K562 (cell line): ENCODE results near the gene ADCY4. TPM values are rescaled to one million over a fixed set of nuclear protein-coding genes. Genes with fewer than 3 reads are reported as not detected.

ENCODE experiments used
- ATAC-seq: fragments of 200-7000 bp; cut with Tn5 transposase; 3 replicates; pipeline ENCODE4 v1.9.1; 2020; ENCODE audit warnings: moderate library complexity
- BruUV-seq: library from RNA; stranded (reverse); fragments of 400-500 nt; replicated peaks from 2 replicates; lab custom pipeline; 2021; lab: Mats Ljungman, UMichigan
- CTCF ChIA-PET: fragments of 300-600 bp; formaldehyde crosslinking; extraction: SDS; loops from one replicate; lab custom pipeline; 2021; ENCODE audit warnings: low intra/inter-chr PET ratio; lab: Yijun Ruan, JAX
- POLR2A ChIA-PET: fragments of 300-600, 350-650 bp; sonication (Branson Sonifier 250); formaldehyde crosslinking; extraction: SDS; loops from one replicate; lab custom pipeline; 2021; ENCODE audit warnings: antibody characterized with exemption, inconsistent platforms; lab: Yijun Ruan, JAX
- DNase-seq, 4 experiments: peaks; one replicate each; pipeline versions ENCODE4 v3.0.0 to v3.0.0-alpha.2; 2011 to 2018; ENCODE audit warnings: low spot score in 3 of 4, mixed read lengths in 3 of 4; ENCODE audit errors: extremely low read depth in 1 of 4
- FAIRE-seq: peaks from 2 replicates; lab custom pipeline; 2011; peaks lifted over from hg19 to GRCh38; lab: Jason Lieb, UNC
- H2AFZ ChIP-seq: 2 replicates; pipeline ENCODE4 v1.6.0; 2011; ENCODE audit warnings: low read depth, low read length, control low read depth, inconsistent platforms
- H3K27ac ChIP-seq: fragments of 200-600 bp; 3 replicates; pipeline ENCODE4 v1.8.0; 2011; ENCODE audit warnings: low read depth, mild to moderate bottlenecking, control low read depth, inconsistent platforms, low read length, moderate library complexity, mixed read lengths; ENCODE audit errors: extremely low read depth
- H3K27me3 ChIP-seq, 2 experiments: fragments of 300-600 bp in 1 of 2; 2 replicates in 1 of 2; 3 replicates in 1 of 2; pipeline versions ENCODE4 v1.6.0 to v1.8.0; 2011; ENCODE audit warnings: inconsistent platforms in 2 of 2, low read length in 2 of 2, mild to moderate bottlenecking in 1 of 2, mixed read lengths in 1 of 2, moderate library complexity in 1 of 2; ENCODE audit not compliant: control insufficient read depth in 2 of 2, insufficient read depth in 2 of 2
- H3K36me3 ChIP-seq: fragments of 300-600 bp; 3 replicates; pipeline ENCODE4 v1.8.0; 2011; ENCODE audit warnings: mild to moderate bottlenecking, low read length, inconsistent platforms; ENCODE audit not compliant: control insufficient read depth, insufficient read depth
- H3K4me1 ChIP-seq, 2 experiments: fragments of 200-600 bp in 1 of 2; replicated peaks in 1 of 2; 2 replicates in 1 of 2; 3 replicates in 1 of 2; pipeline versions ENCODE4 v1.5.1 to v1.8.0; 2011; ENCODE audit warnings: inconsistent platforms in 2 of 2, low read length in 2 of 2, mild to moderate bottlenecking in 1 of 2, mixed read lengths in 1 of 2, moderate library complexity in 1 of 2; ENCODE audit not compliant: control insufficient read depth in 2 of 2, insufficient read depth in 2 of 2
- H3K4me2 ChIP-seq: 2 replicates; pipeline ENCODE4 v1.6.1; 2011; ENCODE audit warnings: low read length, control low read depth, inconsistent platforms, mixed read lengths; ENCODE audit not compliant: insufficient read depth
- H3K4me3 ChIP-seq: fragments of 200-600 bp; sonication (generic), shearing (Covaris generic); 2 replicates; pipeline ENCODE4 v1.5.1; 2016; ENCODE audit warnings: control low read depth, inconsistent platforms
- H3K79me2 ChIP-seq: fragments of 200-600 bp; 3 replicates; pipeline ENCODE4 v1.8.0; 2011; ENCODE audit warnings: low read length, inconsistent platforms; ENCODE audit not compliant: control insufficient read depth, insufficient read depth
- H3K9ac ChIP-seq, 2 experiments: 2 replicates each; pipeline versions ENCODE4 v1.6.0 to v1.6.1; 2011; ENCODE audit warnings: low read depth in 2 of 2, low read length in 2 of 2, control low read depth in 1 of 2, inconsistent platforms in 1 of 2, mild to moderate bottlenecking in 1 of 2, mixed read lengths in 1 of 2; ENCODE audit not compliant: insufficient read depth in 1 of 2
- H3K9me1 ChIP-seq: one replicate; pipeline ENCODE4 v1.6.0; 2011; ENCODE audit warnings: inconsistent platforms, mild to moderate bottlenecking, low read length, moderate library complexity; ENCODE audit not compliant: control insufficient read depth, insufficient read depth
- H3K9me3 ChIP-seq: replicated peaks from 2 replicates; pipeline ENCODE4 v1.5.1; 2011; ENCODE audit warnings: low read depth, low read length, inconsistent platforms; ENCODE audit not compliant: control insufficient read depth, insufficient read depth
- H4K20me1 ChIP-seq: replicated peaks from 2 replicates; pipeline ENCODE4 v1.6.1; 2011; ENCODE audit warnings: low read length, inconsistent platforms, mixed read lengths; ENCODE audit not compliant: control insufficient read depth, insufficient read depth
- CTCF ChIP-seq, 3 experiments: IDR thresholded peaks in 2 of 3; conservative IDR thresholded peaks in 1 of 3; 2 replicates each; pipeline ENCODE4 v1.5.1; 2011 to 2012; ENCODE audit warnings: low read length in 3 of 3, mild to moderate bottlenecking in 3 of 3, control low read depth in 2 of 3, improper control_type of control experiment in 1 of 3, inconsistent platforms in 1 of 3, low read depth in 1 of 3, mixed read lengths in 1 of 3, moderate library complexity in 1 of 3; ENCODE audit not compliant: insufficient read depth in 2 of 3
- EP300 ChIP-seq: IDR thresholded peaks from 2 replicates; pipeline ENCODE4 v1.6.1; 2012; ENCODE audit warnings: low read length, improper control_type of control experiment
- NFYB ChIP-seq: IDR thresholded peaks from 2 replicates; pipeline ENCODE4 v1.6.1; 2011; ENCODE audit warnings: mild to moderate bottlenecking, moderate library complexity; ENCODE audit not compliant: insufficient read length; ENCODE audit errors: extremely low read depth
- RAD21 ChIP-seq, 2 experiments: fragments of 250-450 bp in 1 of 2; fragments of 450-650 bp in 1 of 2; sonication (Bioruptor Pico) in 1 of 2; formaldehyde crosslinking in 1 of 2; IDR thresholded peaks in 1 of 2; conservative IDR thresholded peaks in 1 of 2; 2 replicates each; pipeline versions ENCODE4 v1.4.0 to v1.8.0; 2020 to 2022; ENCODE audit warnings: mild to moderate bottlenecking in 2 of 2, moderate library complexity in 1 of 2
- RBFOX2 ChIP-seq: fragments of 200-400 bp; formaldehyde crosslinking; IDR thresholded peaks from 2 replicates; pipeline ENCODE4 v1.6.1; 2017; ENCODE audit warnings: low read depth, mild to moderate bottlenecking, low read length, moderate library complexity
- ZSCAN32 ChIP-seq: fragments of 450-650 bp; formaldehyde crosslinking; IDR thresholded peaks from 2 replicates; pipeline ENCODE4 v1.4.0; 2020; ENCODE audit warnings: mild to moderate bottlenecking, moderate library complexity
- WGBS: fragments of 100-300 bp; shearing (Covaris generic); methylation state at CpG from one replicate; pipeline ENCODE4 v1.1.6; 2016; ENCODE audit warnings: low coverage, mixed read lengths; ENCODE audit not compliant: insufficient coverage; ENCODE audit errors: missing lambda C conversion rate; 5-methylcytosine and 5-hydroxymethylcytosine counted together
- in situ Hi-C: fragments of 300-500 bp; cut with MboI; formaldehyde crosslinking; loops from 4 replicates; pipeline ENCODE4 v1.15.0; 2018; ENCODE audit warnings: inconsistent platforms, mixed read lengths
- intact Hi-C: fragments of 100-400 bp; cut with micrococcal nuclease; formaldehyde crosslinking; loops from 2 replicates; pipeline ENCODE4 v1.14.2; 2022
- polyA plus RNA-seq, 8 experiments: library from polyadenylated mRNA; depleted of rRNA in 4 of 8; stranded (reverse) in 5 of 8; unstranded in 3 of 8; fragments of >200 nt; fragmentation: Nextera tagmentation in 2 of 8; fragmentation: Illumina TruSeq in 1 of 8; extraction: Ambion mirVana in 2 of 8; extraction: Trizol in 1 of 8; gene quantifications; 2 replicates each; pipeline versions ENCODE4 v1.2.1 to v1.2.3, GENCODE V29; 2011 to 2014; ENCODE audit warnings: inconsistent platforms in 1 of 8, missing spikeins in 1 of 8
- total RNA-seq, 7 experiments: library from RNA; depleted of rRNA in 6 of 7; stranded (reverse); fragments of >200 nt in 6 of 7; fragmentation: Illumina TruSeq in 2 of 7; extraction: Trizol in 2 of 7; gene quantifications; 2 replicates each; pipeline versions ENCODE4 v1.2.1 to v1.2.3, GENCODE V29; 2011 to 2021; ENCODE audit warnings: low replicate concordance in 1 of 7
- TF ChIP-seq, protein P1 (sequence below): IDR thresholded peaks from 2 replicates; pipeline ENCODE4 v1.6.1; 2011; ENCODE audit not compliant: insufficient read length; ENCODE audit errors: extremely low read depth

Gene ADCY4
- total and polyA plus RNA-seq, 9 of the 15 experiments (the other 6 are each of a cell fraction or from before 2014, with no cell fraction given): 0.04 to 0.31 (median 0.15) TPM; not detected in 2

DNA sequence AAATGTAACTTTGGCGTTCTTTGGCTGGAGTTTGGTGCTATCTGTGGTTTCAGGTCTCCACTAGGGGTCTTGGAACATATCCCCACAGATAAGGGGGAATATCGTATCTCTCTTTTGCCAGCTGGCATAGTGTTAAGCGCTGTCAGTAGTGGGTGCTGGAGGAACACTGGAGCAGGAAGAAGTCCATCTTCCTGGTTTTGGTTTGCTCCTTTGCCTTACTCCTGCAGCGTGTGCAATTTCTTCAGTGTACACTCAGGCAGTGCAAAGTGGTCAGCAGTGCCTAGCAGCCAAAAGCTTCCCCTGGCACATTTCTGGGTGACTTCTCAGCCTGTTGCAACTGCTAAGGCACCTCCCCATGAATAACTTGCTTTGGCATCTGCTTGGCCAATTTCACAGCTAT is 16.6 kb upstream of the ADCY4 start:
- no TSS peak for BruUV-seq
- no peak overlapping the region for H3K4me3 ChIP-seq
- no peaks in the 10 kb centered on the region for H3K9me1 ChIP-seq
- DNase-seq (no peak), FAIRE-seq (no peak), ATAC-seq (peak; percentile 70)
- ChIA-PET POLR2A (interaction anchor here (1.4 kb wide), 1 partner anchor 11 kb away, joined by 3 read pairs; no protein-coding TSS in a partner anchor), CTCF (no interaction called here)
- no peak for TF ChIP-seq EP300
- peak in 1 of 3 experiments; percentile 33; a peak in 2 of 6 replicates for TF ChIP-seq CTCF (IDR thresholded peaks at IDR 0.05 in 2 of 3, conservative IDR thresholded peaks at IDR 0.05 in 1 of 3; ENCODE audit: insufficient read depth in 2 of 3, low read depth in 1 of 3, low read length in 3 of 3)
- TF ChIP-seq, protein P1, sequence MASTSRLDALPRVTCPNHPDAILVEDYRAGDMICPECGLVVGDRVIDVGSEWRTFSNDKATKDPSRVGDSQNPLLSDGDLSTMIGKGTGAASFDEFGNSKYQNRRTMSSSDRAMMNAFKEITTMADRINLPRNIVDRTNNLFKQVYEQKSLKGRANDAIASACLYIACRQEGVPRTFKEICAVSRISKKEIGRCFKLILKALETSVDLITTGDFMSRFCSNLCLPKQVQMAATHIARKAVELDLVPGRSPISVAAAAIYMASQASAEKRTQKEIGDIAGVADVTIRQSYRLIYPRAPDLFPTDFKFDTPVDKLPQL: no peak
- no peak for TF ChIP-seq RBFOX2
- no peak for TF ChIP-seq NFYB
- no peak for TF ChIP-seq ZSCAN32 (CRISPR knock-in tag)
- peak in 1 of 2 experiments; percentile 12; a peak in 1 of 4 replicates for TF ChIP-seq RAD21 (CRISPR knock-in tag; conservative IDR thresholded peaks at IDR 0.05 in 1 of 2, IDR thresholded peaks at IDR 0.05 in 1 of 2)
- in situ Hi-C loops (no loop called here), intact Hi-C loops (no loop called here)
- H3K4me1 ChIP-seq: peaks cover 0 to 6% of the 10 kb centered on the region in 2 experiments; a peak in 3 of 5 replicates
- H4K20me1 ChIP-seq: no peaks in the 10 kb centered on the region
- WGBS: 0% methylated on average over 4 of the region's 4 CpGs
- H3K9me3 ChIP-seq: no peaks in the 10 kb centered on the region
- no peak overlapping the region for H3K27ac ChIP-seq
- H3K79me2 ChIP-seq: no peaks in the 10 kb centered on the region
- no peaks in the 10 kb centered on the region; a peak in 1 of 5 replicates for H3K27me3 ChIP-seq
- H2AFZ ChIP-seq: 0 out of 2 replicates have a peak overlapping the region, but pooled peaks have one; percentile 34
- H3K9ac ChIP-seq: no peak overlapping the region
- no peaks in the 10 kb centered on the region for H3K36me3 ChIP-seq
- no peak overlapping the region for H3K4me2 ChIP-seq
